ENCODE results near the gene POLR2E. TPM values are rescaled to one million over a fixed set of nuclear protein-coding genes. Genes with fewer than 3 reads are reported as not detected.

Gene POLR2E
- total RNA-seq, 4 donors from 2014 or later = 117 to 228 (median 150) TPM

- H3K36me3 ChIP-seq = peaks cover 0 to 55% of the 10 kb centered on the region in 2 donors
- no peak for ATAC-seq
- TF ChIP-seq POLR2A (IDR thresholded peaks at IDR 0.05) (no peak), EP300 (IDR thresholded peaks at IDR 0.05) (no peak), POLR2AphosphoS5 (IDR thresholded peaks at IDR 0.05) (no peak)
- no peak overlapping the region for H3K27ac ChIP-seq
- H3K9me3 ChIP-seq = no peaks in the 10 kb centered on the region
- H3K4me1 ChIP-seq = peaks cover 0 to 49% (median 23%) of the 10 kb centered on the region in 3 donors
- peak overlapping the region in 1 of 2 donors; percentile 71 for H3K4me3 ChIP-seq
- H3K27me3 ChIP-seq = no peaks in the 10 kb centered on the region
- 73 to 85% methylated on average over 5 to 8 of the region's 15 CpGs for WGBS, 2 donors (ENCODE audit: low coverage in 1 of 2)
Measured at GRCh38 chr19:1093330-1093729, 1.8 kb downstream of the POLR2E start.

GRCh38 chr19:1091544-1092175 is 3.5 kb downstream of the POLR2E start:
- Histone ChIP-seq H3K36me3 (peaks cover 0 to 72% of the 10 kb centered on the region in 2 donors), H3K4me3 (no peak overlapping the region), H3K9me3 (no peaks in the 10 kb centered on the region), H3K27ac (no peak overlapping the region), H3K27me3 (no peaks in the 10 kb centered on the region), H3K4me1 (peaks cover 0 to 63% (median 31%) of the 10 kb centered on the region in 3 donors)
- 90% methylated on average over 2 of the region's 27 CpGs; no CpG with 5 or more reads in 1 of the 2 donors for WGBS, 2 donors (ENCODE audit: low coverage in 1 of 2)
- no peak for ATAC-seq
- TF ChIP-seq CTCF (IDR thresholded peaks at IDR 0.05) (no peak), EP300 (IDR thresholded peaks at IDR 0.05) (no peak), POLR2A (IDR thresholded peaks at IDR 0.05) (no peak), POLR2AphosphoS5 (IDR thresholded peaks at IDR 0.05) (no peak)

- ATAC-seq = no peak
- no peak overlapping the region for H3K4me3 ChIP-seq
- peaks cover 0 to 79% of the 10 kb centered on the region in 2 donors for H3K36me3 ChIP-seq
- no peaks in the 10 kb centered on the region for H3K9me3 ChIP-seq
- no peak overlapping the region for H3K27ac ChIP-seq
- H3K27me3 ChIP-seq = no peaks in the 10 kb centered on the region
- H3K4me1 ChIP-seq = peaks cover 0 to 62% (median 31%) of the 10 kb centered on the region in 3 donors
- no CpG with 5 or more reads among the region's 38 CpGs for WGBS, 2 donors (ENCODE audit: low coverage in 1 of 2)
- TF ChIP-seq CTCF (IDR thresholded peaks at IDR 0.05) = no peak
- TF ChIP-seq POLR2A (IDR thresholded peaks at IDR 0.05) = no peak
- TF ChIP-seq EP300 (IDR thresholded peaks at IDR 0.05) = no peak
Measured at GRCh38 chr19:1090731-1091543, 4.2 kb downstream of the POLR2E start.

- Histone ChIP-seq H3K4me3 (no peak overlapping the region), H3K9me3 (no peaks in the 10 kb centered on the region), H3K27ac (no peak overlapping the region), H3K4me1 (peaks cover 0 to 56% (median 31%) of the 10 kb centered on the region in 3 donors), H3K36me3 (peaks cover 0 to 83% of the 10 kb centered on the region in 2 donors), H3K27me3 (no peaks in the 10 kb centered on the region)
- ATAC-seq = no peak
- WGBS, 2 donors (ENCODE audit: low coverage in 1 of 2) = 78% methylated on average over 3 of the region's 22 CpGs; no CpG with 5 or more reads in 1 of the 2 donors
- TF ChIP-seq POLR2AphosphoS5 (IDR thresholded peaks at IDR 0.05) (no peak), EP300 (IDR thresholded peaks at IDR 0.05) (no peak), CTCF (IDR thresholded peaks at IDR 0.05) (no peak), POLR2A (IDR thresholded peaks at IDR 0.05) (no peak)
Measured at GRCh38 chr19:1089891-1090290, 5.3 kb downstream of the POLR2E start.

- Histone ChIP-seq H3K27me3 (peaks cover 3% of the 10 kb centered on the region), H3K27ac (peak overlapping the region in 2 of 4 donors; percentile 61 to 65), H3K4me3 (no peak overlapping the region), H3K4me1 (peaks cover 0 to 51% (median 30%) of the 10 kb centered on the region in 3 donors), H3K9me3 (no peaks in the 10 kb centered on the region), H3K36me3 (peaks cover 0 to 83% of the 10 kb centered on the region in 2 donors)
- WGBS, 2 donors (ENCODE audit: low coverage in 1 of 2) = no CpG with 5 or more reads among the region's 32 CpGs
- ATAC-seq = no peak
- TF ChIP-seq POLR2A (IDR thresholded peaks at IDR 0.05) (no peak), EP300 (IDR thresholded peaks at IDR 0.05) (no peak), CTCF (IDR thresholded peaks at IDR 0.05) (no peak), POLR2AphosphoS5 (IDR thresholded peaks at IDR 0.05) (no peak)
Measured at GRCh38 chr19:1089126-1089771, 5.9 kb downstream of the POLR2E start.
